Stimulated activated CD4-positive, alpha-beta T cell treated with anti-CD3 and anti-CD28 coated beads, Interleukin-12 subunit alpha, Interleukin-12 subunit beta, amount 100 ng/mL, for 24 hours (primary cell): ENCODE data around the gene PNN.
"Not testable (repeated sequence)": the region's sequence is repeated elsewhere in the genome, so short reads cannot be mapped to it uniquely, and the experiment has no call there.

ENCODE experiments used
- DNase-seq, 2 experiments: peaks; one replicate each; pipeline ENCODE4 v3.0.0-alpha.2; 2020; ENCODE audit warnings: low read depth in 2 of 2

Gene PNN

DNA sequence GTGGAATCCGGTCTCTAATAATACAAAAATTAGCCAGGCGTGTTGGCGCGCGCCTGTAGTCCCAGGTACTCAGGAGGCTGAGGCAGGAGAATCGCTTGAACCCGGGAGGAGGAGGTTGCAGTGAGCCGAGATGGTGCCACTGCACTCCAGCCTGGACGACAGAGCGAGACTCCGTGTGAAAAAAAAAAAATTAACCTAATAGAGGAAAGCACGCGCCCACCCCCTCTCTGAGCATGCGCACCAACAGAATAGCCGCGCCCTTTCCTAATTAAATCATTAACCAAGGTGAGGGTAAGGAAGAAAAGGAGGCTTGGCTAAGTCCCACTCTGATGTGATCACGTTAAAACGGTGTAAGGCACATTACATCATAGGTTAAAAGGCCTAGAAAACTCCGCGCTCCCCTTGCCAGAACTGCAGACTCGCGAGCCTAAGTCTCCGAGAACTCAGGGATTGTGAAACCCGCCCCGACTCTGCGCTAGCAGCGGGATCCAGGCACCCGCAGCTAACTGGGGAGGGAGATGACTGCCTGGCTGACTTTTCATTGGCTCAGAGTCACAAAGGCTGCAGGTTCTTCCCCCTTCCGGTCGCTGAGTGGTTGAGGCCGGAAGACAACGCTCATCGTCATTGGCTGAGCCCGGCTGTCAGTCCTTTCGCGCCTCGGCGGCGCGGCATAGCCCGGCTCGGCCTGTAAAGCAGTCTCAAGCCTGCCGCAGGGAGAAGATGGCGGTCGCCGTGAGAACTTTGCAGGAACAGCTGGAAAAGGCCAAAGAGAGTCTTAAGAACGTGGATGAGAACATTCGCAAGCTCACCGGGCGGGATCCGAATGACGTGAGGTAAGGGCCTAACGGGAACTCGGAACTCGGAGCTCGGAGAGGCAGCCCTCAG, at the start of gene PNN:
TSS of gene PNN (plus strand) at position 695 of the 885 bp plus-strand sequence. CDS start at position 721, 26 bp downstream.
- peak; percentile 93 for DNase-seq

DNA sequence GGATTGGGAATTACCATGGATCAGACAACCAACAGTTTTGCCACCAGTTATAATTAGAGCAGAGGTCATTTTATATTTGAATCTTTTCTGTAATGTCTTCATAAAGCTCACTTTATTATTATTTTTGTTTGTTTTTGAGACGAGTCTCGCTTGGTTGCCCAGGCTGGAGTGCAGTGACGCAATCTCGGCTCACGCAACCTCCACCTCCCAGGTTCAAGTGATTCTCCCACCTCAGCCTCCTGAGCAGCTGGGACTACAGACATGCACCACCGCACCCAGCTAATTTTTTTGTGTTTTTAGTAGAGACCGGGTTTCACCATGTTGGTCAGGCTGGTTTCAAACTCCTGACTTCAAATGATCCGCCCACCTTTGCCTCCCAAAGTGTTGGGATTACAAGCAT, 37.2 kb upstream of the PNN start:
- DNase-seq = not testable (repeated sequence)

DNA sequence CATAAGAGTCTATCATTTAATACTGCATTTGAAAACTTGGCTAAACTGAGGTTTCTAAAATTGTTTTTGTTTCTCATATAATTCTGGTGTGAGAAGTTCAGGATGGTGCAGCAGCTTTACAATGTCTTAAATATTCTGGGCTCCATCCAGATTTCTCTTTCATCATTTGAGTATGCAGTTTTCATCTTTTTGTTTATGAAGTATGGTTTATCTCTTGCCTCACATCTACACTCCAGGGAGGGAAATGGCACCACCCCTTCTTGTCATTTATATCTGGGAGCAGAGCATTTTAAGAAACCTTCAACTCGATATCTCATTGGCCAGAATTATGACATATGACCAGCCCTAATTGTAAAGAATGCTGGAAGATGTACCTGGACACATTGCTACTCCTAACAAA, 36.6 kb upstream of the PNN start:
- DNase-seq = no peak

DNA sequence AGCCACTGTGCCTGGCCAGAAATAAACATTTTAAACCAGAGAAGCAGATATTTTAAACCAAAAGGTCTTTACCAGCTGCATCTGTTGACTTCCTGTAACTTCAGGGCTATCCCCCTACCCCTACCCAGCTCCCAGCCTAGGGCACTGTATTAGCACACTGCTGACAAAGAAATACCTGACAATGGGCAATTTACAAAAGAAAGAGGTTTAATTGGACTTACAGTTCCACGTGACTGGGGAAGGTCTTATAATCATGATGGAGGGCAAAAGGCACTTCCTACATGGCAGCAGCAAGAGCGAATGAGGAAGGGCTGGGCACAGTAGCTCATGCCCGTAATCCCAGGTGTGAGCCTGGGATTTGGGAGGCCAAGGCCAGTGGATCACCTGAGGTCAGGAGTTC, 34.9 kb upstream of the PNN start:
- no peak for DNase-seq

DNA sequence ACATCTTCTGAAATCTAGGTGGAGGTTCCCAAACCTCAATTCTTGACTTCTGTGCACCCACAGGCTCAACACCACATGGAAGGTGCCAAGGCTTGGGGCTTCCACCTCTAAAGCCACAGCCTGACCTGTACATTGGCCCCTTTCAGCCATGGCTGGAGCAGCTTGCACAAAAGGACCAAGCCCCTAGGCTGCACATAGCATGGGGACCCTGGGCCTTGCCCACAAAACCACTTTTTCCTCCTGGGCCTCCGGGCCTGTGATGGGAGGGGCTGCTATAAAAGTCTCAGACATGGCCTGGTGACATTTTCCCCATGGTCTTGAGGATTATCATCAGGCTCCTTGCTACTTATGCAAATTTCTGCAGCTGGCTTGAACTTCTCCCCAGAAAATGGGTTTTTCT, 33.4 kb upstream of the PNN start:
- not testable (repeated sequence) for DNase-seq

DNA sequence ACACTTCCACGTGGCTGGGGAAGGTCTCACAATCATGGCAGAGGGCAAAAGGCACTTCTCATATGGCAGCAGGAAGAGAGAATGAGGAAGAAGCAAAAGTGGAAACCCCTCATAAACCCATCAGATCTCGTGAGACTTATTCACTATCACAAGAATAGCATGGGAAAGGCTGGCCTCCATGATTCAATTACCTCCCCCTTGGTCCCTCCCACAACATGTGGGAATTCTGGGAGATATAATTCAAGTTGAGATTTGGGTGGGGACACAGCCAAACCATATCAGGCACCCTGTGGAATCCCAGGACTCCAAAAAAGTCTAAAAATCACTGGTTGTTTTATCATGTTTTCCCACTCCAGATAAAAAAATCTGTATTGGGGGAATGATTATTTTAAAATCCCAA, 31.8 kb upstream of the PNN start:
- DNase-seq = not testable (repeated sequence)

DNA sequence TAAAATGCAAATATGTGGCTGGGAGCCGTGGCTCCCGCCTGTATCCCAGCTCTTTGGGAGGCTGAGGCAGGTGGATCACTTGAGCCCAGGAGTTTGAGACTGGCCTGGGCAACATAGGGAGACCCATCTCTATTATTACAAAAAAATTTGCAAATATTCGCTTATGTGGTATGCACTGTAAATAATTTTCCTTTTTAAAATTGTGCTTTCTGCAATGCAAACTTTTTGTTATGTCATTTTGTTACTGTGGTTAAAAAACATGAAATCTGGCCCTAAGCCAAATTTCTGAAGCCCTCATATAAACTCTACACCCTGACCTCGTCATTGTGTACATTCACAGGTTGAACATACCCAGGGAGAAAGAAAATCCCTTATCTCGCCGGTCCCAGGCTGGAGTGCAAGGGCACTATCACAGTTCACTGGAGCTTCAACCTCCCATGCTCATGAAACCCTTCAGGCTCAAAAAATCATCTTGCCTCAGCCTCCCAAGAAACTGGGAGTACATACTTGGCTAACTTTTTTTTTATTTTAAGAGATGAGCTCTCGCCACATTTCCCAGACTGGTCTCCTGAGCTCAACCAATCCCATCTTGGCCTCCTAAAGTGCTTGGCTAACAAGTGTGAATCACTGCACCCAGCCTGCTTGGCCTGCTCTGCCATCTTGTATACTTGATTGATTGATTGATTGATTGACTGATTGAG, 29.6 kb upstream of the PNN start:
- DNase-seq = no peak

DNA sequence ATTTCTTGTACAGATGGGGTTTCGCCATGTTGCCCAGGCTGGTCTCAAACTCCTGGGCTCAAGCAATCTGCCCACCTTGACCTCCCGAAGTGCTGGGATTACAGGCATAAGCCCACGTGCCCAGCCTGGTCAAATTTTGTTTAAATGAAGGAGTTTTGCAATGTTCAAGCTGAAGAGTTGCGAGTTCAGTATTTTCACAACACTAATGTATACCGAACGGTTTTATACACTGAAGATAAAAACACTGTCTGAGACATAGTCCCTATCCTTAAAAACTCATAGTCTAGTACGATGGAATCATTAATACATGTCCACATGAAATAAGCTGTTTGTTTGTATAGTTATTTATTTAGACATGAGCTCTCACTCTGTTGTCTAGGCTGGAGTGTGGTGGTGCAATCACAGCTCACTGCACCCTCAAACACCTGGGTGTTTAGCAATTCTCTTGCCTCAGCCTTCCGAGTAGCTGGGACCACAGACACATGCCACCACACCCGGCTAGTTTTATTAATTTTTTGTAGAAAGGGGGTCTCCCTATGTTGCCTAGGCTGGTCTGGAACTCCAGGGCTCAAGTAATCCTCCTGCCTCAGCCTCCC, 20.4 kb upstream of the PNN start:
- DNase-seq = no peak

DNA sequence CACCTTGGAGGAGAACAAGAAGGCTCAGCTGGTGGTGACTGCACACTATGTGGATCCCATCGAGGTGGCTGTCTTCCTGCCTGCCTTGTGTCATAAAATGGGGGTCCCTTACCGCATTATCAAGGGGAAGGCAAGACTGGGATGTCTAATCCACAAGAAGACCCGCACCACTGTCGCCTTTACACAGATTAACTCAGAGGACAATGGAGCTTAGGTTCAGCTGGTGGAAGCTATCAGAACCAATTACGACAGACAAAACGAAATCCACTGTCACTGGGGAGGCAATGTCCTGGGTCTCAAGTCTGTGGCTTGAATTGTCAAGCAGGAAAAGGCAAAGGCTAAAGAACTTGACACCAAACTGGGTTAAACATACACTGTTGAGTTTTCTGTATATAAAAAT, 17.6 kb upstream of the PNN start:
- DNase-seq = no peak

DNA sequence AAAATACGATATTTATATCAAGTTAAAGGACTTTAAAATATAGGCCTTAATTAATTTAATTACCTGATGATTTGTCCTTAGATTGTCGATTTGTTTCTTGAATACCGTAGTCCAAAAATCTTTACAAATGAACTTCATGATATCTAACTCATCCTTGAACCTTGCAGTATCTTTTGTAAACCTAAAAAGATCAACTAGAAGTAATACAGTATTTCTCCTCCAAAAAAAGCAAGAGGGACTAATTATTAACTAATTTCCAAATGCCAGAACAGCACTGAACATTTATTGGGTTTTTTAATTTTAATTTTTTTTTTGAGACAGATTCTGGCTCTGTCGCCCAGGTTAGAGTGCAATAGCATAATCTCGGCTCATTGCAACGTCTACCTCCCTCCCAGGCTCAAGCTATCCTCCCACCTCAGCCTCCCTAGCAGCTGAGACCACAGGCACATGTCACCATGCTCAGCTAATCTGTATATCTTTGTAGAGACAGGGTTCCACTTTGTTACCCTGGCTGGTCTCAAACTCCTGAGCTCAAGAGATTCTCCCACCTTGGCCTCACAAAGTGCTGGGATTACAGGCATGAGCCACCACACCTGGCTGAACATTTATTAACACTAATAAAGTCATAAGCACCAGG, 16.7 kb upstream of the PNN start:
- DNase-seq = no peak

DNA sequence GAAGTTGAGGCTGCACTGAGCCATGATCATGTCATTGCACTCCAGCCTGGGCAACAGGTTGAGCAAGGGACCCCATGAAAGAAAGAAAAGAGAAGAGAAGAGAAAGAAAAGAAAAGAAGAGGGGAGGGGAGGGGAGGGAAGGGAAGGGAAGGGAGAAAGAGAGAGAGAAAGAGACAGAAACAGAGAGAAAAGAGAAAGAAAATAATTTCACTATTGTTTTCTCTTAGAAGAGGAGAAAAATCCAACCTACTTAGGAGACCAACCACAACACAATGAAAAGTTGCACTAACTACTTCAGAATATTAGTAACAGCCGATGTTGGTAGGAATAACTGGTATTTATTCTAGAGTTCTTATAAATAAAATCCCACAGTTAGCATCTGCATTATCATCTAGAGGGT, 14.6 kb upstream of the PNN start:
- no peak for DNase-seq

DNA sequence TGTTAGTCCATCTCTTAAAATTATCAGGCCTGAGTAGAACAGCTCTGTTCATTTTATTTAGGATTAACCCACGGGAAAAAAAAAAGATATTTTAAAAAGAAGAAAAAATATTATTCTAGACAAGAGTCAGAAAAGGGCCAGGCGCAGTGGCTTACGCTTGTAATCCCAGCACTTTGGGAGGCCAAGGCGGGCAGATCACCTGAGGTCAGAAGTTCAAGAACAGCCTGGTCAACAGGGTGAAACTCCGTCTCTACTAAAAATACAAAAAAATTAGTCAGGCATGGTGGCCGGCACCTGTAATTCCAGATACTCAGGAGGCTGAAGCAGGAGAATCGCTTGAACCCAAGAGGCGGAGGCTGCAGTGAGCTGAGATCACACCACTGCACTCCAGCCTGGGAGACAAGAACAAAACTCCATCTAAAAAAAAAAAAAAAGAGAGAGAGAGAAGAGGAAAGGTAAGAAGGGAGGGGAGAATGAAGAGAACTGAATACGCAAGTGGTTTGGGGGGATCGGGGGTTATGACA, 7.2 kb upstream of the PNN start:
- not testable (repeated sequence) for DNase-seq

DNA sequence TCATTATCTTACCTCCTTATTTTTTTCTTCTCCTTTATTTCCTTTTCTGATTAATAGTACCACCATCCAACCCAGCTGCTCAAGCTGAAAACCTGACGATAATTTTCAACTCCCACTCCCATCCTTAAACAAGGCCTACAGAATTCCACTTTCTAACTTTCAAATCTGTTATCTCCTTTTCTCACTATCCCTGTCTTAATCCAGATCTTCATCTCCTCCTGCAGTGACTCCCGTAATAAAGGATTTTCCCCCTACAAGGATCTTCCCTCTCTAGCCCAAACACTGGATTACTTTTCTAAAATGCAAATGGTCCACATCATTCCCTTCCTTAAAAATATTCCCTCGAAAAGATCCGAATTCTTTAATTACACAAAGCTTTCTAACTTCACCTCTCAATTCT, 6.5 kb upstream of the PNN start:
- no peak for DNase-seq

DNA sequence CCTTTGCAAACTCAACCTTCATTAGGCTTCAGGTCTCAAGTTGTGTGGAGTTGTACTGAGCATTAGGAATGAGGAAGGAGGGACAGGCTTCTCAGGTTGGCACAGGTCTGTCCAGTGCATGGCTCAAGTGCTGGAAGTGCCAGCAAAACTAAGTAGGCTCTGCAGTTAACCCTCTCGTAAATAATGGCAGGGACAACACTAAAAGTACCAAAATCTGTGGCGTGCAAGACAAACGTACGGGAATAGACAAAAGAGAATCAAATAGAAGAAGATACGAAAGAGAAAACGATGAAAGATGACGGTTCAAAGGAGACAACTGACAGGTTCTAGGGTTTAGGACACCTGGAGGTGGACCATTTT, 5.5 kb upstream of the PNN start:
- DNase-seq = no peak

DNA sequence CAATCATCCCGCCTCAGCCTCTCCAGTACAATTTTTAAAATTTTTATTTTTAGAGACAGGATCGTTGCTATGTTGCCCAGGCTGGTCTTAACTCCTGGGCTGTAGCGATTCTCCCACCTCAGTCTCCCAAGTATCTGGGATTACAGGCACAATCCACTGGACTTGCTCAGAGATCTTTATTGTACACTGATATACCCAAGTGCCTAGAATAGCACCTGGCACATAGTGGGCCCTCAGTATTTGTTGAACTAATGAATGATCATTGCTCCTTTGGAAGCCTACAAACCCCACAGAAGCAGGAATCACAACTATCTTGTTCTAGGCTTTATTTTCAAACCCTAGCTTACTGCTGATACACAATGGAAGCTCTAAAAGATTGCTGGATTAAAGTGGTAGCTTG, 1.9 kb upstream of the PNN start:
- DNase-seq = no peak

DNA sequence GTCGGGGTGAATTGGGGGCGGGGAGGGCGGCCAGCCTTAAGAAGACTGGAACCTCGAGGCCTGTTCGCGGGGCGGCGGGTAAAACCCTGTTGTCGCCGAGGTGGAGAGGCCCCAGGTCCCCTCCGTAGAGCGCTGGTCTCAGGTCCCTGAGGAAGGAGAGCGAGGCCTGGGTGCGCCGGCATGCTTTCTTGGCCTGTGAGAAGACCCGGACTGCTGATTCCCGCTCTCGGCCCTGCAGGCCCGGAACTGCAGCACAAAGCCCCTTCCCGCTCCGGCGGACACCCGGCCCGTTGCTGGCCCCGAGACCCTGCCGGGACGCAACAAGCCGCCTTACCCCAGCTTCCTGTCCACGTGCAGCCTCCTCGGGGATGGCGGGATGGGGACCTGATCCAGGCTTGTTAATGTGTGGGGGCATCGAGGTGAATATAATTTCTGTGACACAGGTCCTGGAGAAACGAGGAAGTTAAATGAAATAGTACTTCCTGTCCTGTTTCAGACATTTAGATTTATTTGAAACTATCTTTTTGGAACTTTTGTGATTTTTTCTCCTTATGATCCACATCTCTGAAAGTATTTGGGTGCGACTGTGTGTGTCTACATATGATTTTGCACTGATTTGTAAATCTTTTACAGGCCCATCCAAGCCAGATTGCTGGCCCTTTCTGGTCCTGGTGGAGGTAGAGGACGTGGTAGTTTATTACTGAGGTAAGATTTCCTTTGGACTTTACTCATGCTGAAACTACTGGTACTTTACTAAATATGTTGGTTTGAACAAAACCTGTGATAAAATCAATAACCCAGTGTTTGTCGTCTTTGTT, 600 bp downstream of the PNN start:
- peak; percentile 25 to 36 for DNase-seq

DNA sequence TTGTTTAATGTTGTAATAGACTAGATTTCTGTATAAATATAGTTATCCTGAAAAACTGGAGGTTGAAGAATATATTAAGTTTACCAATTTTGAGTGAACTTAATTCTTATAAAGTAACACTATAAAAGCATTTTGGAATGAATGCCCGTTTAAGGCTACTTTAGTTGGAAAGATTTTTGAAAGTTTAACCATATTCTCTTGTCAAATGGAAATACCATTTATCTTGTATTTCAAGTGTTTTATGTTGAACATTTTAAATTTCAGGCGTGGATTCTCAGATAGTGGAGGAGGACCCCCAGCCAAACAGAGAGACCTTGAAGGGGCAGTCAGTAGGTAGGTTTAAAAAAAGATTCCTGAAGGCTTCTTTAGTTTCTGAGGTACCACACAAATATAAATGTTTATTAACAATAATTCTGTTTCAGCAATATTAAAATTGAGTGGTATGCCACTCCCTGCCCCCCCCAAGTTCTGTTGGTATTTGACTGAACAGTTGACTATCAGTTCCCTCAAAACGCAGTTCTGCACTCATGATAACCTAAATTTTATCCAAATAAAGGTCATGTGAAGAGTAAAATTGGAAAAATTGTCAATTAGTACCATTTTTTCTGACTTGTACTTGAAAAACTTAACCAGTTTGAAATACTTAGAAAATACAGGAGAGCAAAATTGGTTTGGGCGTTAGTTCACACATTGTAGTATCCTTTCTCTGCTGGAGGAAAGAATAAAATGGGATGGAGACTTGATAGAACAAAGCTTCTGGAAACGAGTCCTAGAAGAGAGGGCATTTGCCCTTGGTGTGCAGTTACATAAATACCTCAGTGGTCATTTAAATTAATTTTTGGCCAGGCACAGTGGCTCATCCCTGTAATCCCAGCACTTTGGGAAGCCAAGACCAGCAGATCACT, 1.5 kb downstream of the PNN start:
- DNase-seq = no peak

DNA sequence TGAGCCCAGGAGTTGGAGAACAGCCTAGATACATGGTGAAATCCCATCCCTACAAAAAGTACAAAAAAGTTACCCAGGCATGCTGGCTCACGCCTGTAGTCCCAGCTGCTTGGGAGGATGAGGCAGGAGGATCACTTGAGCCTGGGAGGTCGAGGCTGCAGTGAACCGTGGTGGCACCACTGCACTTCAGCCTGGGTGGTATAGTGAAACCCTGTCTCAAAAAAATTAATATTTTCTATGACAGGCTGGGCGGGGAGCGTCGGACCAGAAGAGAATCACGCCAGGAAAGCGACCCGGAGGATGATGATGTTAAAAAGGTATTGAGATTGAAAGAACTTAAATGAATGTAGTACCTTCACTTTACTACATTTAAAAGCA, 2.1 kb downstream of the PNN start:
- DNase-seq = no peak

DNA sequence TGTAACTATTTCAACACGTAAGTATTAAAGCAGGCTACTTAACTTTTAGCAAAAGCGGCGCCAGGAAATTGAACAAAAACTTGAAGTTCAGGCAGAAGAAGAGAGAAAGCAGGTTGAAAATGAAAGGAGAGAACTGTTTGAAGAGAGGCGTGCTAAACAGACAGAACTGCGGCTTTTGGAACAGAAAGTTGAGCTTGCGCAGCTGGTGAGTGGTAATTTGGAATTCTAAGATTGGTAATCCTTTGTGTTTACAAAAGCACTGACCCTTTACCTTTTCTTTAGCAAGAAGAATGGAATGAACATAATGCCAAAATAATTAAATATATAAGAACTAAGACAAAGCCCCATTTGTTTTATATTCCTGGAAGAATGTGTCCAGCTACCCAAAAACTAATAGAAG, 4.0 kb downstream of the PNN start:
- no peak for DNase-seq

DNA sequence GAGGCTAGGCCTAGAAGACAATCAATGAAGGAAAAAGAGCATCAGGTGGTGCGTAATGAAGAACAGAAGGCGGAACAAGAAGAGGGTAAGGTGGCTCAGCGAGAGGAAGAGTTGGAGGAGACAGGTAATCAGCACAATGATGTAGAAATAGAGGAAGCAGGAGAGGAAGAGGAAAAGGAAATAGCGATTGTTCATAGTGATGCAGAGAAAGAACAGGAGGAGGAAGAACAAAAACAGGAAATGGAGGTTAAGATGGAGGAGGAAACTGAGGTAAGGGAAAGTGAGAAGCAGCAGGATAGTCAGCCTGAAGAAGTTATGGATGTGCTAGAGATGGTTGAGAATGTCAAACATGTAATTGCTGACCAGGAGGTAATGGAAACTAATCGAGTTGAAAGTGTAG, 5.5 kb downstream of the PNN start:
- no peak for DNase-seq
